HEK293T (cell line): Measurements from ENCODE around the gene TTLL9.

Source experiments
- CTCF ChIA-PET: fragments of 350-600 bp; formaldehyde crosslinking; extraction: SDS; loops from one replicate; lab custom pipeline; 2021; ENCODE audit warnings: antibody characterized with exemption, inconsistent platforms; lab: Yijun Ruan, JAX
- POLR2A ChIA-PET: fragments of 350-600 bp; formaldehyde crosslinking; extraction: SDS; loops from one replicate; lab custom pipeline; 2020; ENCODE audit warnings: antibody characterized with exemption, inconsistent platforms; lab: Yijun Ruan, JAX
- DNase-seq: peaks from one replicate; pipeline ENCODE4 v3.0.0; 2012; ENCODE audit warnings: mixed read lengths; ENCODE audit errors: extremely low spot score
- ARNT ChIP-seq: fragments of 450-650 bp; IDR thresholded peaks from 2 replicates; pipeline ENCODE4 v1.6.1; 2017; ENCODE audit warnings: mild to moderate bottlenecking
- BHLHE40 ChIP-seq: fragments of 450-650 bp; IDR thresholded peaks from 2 replicates; pipeline ENCODE4 v1.6.1; 2016; ENCODE audit warnings: mild to moderate bottlenecking, moderate library complexity, borderline replicate concordance
- CTBP1 ChIP-seq: fragments of 450-650 bp; IDR thresholded peaks from 2 replicates; pipeline ENCODE4 v1.6.1; 2016; ENCODE audit warnings: borderline replicate concordance
- ELF4 ChIP-seq: fragments of 450-650 bp; IDR thresholded peaks from 2 replicates; pipeline ENCODE4 v1.6.1; 2017; ENCODE audit warnings: antibody characterized with exemption
- FOXA1 ChIP-seq: fragments of 450-650 bp; IDR thresholded peaks from 2 replicates; pipeline ENCODE4 v1.6.1; 2016; ENCODE audit warnings: mild to moderate bottlenecking
- FOXK2 ChIP-seq: fragments of 450-650 bp; IDR thresholded peaks from 2 replicates; pipeline ENCODE4 v1.6.1; 2016; ENCODE audit warnings: mild to moderate bottlenecking
- FOXM1 ChIP-seq: fragments of 450-650 bp; IDR thresholded peaks from 2 replicates; pipeline ENCODE4 v1.6.1; 2017; ENCODE audit warnings: mild to moderate bottlenecking, borderline replicate concordance
- HDGF ChIP-seq: fragments of 450-650 bp; IDR thresholded peaks from 2 replicates; pipeline ENCODE4 v1.6.1; 2017; ENCODE audit warnings: antibody characterized with exemption, borderline replicate concordance
- L3MBTL2 ChIP-seq: fragments of 450-650 bp; conservative IDR thresholded peaks from 2 replicates; pipeline ENCODE4 v1.6.1; 2016; ENCODE audit warnings: mild to moderate bottlenecking
- LEF1 ChIP-seq: fragments of 450-650 bp; IDR thresholded peaks from 2 replicates; pipeline ENCODE4 v1.6.1; 2017; ENCODE audit warnings: mild to moderate bottlenecking, borderline replicate concordance
- NFRKB ChIP-seq: fragments of 450-650 bp; IDR thresholded peaks from 2 replicates; pipeline ENCODE4 v1.6.1; 2016; ENCODE audit warnings: mild to moderate bottlenecking, moderate library complexity
- SP1 ChIP-seq: fragments of 450-650 bp; IDR thresholded peaks from 2 replicates; pipeline ENCODE4 v1.6.1; 2017
- SUZ12 ChIP-seq: fragments of 450-650 bp; IDR thresholded peaks from 2 replicates; pipeline ENCODE4 v1.6.1; 2016; ENCODE audit warnings: mild to moderate bottlenecking
- TARDBP ChIP-seq: fragments of 450-650 bp; IDR thresholded peaks from 2 replicates; pipeline ENCODE4 v1.6.1; 2016
- ZNF384 ChIP-seq: fragments of 450-650 bp; IDR thresholded peaks from 2 replicates; pipeline ENCODE4 v1.6.1; 2016
- TF ChIP-seq, protein P1 (sequence below): fragments of 450-650 bp; IDR thresholded peaks from 2 replicates; pipeline ENCODE4 v1.6.1; 2016

TTLL9 gene

DNA sequence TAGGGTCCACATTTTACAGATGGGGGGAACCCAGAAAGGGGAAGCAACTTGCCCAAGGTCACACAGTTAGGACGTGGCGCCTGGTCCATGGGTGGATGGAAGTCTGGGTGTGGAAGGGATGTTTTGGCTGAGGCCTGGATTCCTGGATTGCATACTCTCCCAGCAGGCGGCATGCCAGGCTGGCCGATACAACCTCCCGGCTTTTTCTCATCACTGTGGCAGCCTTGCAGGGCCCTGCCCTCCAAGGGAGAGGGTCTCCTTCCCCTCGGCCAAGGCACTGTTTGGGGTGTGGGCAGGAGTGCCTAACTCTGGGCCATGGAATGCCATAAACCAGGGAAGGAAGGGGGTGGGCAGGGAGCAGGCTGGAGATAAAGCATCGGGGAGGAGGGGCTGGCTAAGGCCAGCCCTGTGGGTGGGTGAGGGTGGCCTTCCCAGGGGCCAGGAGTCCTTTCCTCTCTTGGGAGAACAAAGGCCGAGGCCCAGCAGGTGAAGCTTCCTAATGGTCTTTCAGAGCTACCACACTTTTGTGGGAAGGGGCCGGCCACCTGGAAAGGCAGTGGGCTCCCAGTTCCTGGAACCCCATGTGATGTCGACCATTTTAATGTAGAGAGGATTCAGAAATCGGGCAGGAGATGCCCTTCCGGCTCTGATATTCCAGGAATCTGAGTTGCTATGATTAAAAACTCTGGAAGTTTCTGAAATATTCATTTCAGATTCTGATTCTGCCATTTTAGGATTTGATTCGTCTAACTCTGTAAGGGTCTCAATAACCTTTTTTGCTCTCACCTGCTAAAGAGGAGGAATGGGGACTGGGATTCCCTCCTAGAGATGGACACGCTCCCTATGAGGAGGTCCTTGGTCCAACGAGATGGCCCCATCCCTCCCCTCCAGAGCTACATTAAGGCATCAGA lies 29.3 kb upstream of the TTLL9 start:
- DNase-seq: no peak
- ChIA-PET CTCF (no interaction called here), POLR2A (no interaction called here)
- TF ChIP-seq FOXM1 (no peak), NFRKB (no peak), ZNF384 (no peak), LEF1 (no peak), CTBP1 (no peak), L3MBTL2 (no peak), FOXK2 (no peak), SUZ12 (no peak)
- TF ChIP-seq, protein P1, sequence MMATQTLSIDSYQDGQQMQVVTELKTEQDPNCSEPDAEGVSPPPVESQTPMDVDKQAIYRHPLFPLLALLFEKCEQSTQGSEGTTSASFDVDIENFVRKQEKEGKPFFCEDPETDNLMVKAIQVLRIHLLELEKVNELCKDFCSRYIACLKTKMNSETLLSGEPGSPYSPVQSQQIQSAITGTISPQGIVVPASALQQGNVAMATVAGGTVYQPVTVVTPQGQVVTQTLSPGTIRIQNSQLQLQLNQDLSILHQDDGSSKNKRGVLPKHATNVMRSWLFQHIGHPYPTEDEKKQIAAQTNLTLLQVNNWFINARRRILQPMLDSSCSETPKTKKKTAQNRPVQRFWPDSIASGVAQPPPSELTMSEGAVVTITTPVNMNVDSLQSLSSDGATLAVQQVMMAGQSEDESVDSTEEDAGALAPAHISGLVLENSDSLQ: no peak

- CTCF ChIA-PET: no interaction called here
- DNase-seq: no peak
- POLR2A ChIA-PET: no interaction called here
- TF ChIP-seq FOXA1: no peak
- no peak for TF ChIP-seq SP1
- TF ChIP-seq, protein P1: no peak
- TF ChIP-seq NFRKB: no peak
- no peak for TF ChIP-seq SUZ12
Measured at GRCh38 chr20:31841928-31842327, 28.5 kb upstream of the TTLL9 start.

- CTCF ChIA-PET: no interaction called here
- DNase-seq: no peak
- no peak for TF ChIP-seq NFRKB
- TF ChIP-seq, protein P1: no peak
- POLR2A ChIA-PET: no interaction called here
Measured at GRCh38 chr20:31842471-31843157, 27.8 kb upstream of the TTLL9 start.

- no peak for DNase-seq
- CTCF ChIA-PET: no interaction called here
- TF ChIP-seq ZNF384: no peak
- TF ChIP-seq, protein P1: no peak
- TF ChIP-seq SUZ12: no peak
- no peak for TF ChIP-seq HDGF
- no peak for TF ChIP-seq BHLHE40
- TF ChIP-seq ARNT: no peak
- no peak for TF ChIP-seq L3MBTL2
- no peak for TF ChIP-seq FOXK2
- TF ChIP-seq SP1: no peak
- TF ChIP-seq CTBP1: no peak
- TF ChIP-seq TARDBP: no peak
- TF ChIP-seq LEF1: no peak
- TF ChIP-seq ELF4: no peak
- no peak for TF ChIP-seq NFRKB
- TF ChIP-seq FOXA1: no peak
- no peak for TF ChIP-seq FOXM1
- POLR2A ChIA-PET: no interaction called here
Measured at GRCh38 chr20:31843288-31843687, 27.1 kb upstream of the TTLL9 start.

DNA sequence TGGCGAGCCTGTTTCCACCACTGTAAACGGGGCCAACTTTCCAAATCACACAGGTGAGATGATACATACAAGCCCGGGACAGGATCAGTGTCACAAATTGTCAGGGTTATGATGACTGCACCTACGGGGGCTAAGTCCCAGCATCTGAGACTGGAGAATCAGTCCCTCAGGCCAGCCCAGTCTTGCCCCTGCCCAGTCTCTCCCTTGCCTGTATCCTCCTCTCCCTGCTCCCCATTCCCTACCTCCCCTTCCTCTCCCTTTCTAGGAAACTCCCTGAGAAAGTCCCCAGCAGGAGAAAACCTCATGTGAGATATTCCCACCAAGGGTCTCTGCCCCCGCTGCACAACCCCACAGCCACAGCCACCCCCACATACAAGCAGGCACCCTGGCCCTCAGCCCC lies 26.6 kb upstream of the TTLL9 start:
- DNase-seq: no peak
- CTCF ChIA-PET: no interaction called here
- no peak for TF ChIP-seq FOXM1
- no peak for TF ChIP-seq SP1
- no peak for TF ChIP-seq ELF4
- no peak for TF ChIP-seq L3MBTL2
- TF ChIP-seq CTBP1: no peak
- no peak for TF ChIP-seq HDGF
- no peak for TF ChIP-seq LEF1
- TF ChIP-seq, protein P1: no peak
- POLR2A ChIA-PET: no interaction called here
